PC-3 (cell line): ENCODE results near the gene AMFR.

Experiments used
- CTCF ChIP-seq: fragments of 300-600 bp; sonication (generic); conservative IDR thresholded peaks from 2 replicates; pipeline ENCODE4 v1.5.1; 2017; ENCODE audit warnings: antibody characterized with exemption, low read depth, mild to moderate bottlenecking, low read length
- EZH2 ChIP-seq: fragments of 300-600 bp; sonication (generic); IDR thresholded peaks from one replicate; pipeline ENCODE4 v1.6.1; 2017; ENCODE audit warnings: antibody characterized with exemption, mild to moderate bottlenecking, low read length; ENCODE audit not compliant: unreplicated experiment
- EZH2phosphoT487 ChIP-seq: fragments of 300-600 bp; sonication (generic); IDR thresholded peaks from 2 replicates; pipeline ENCODE4 v1.6.1; 2018; ENCODE audit warnings: mild to moderate bottlenecking, antibody characterized with exemption, low read length, borderline replicate concordance

DNA sequence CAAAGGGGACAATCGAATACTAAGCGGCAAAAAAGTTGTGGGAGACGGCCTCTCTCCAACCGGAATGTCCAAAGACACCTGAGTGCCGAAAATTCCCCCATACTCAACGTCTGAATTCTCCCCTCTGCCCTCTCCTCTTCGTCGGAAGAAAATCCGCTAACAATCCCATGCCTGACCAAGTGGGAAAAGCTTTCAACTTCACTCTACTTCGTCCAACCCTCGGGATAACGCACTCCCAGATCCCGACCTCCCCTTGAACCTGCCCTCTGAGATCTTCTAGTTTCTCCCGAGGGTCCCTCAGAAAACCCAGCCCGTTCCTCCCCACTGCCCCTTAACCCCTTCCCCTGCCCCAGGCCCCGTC is 961 bp downstream of the AMFR start:
- TF ChIP-seq CTCF (no peak), EZH2 (no peak), EZH2phosphoT487 (no peak)
